HepG2 (cell line): Measurements from ENCODE around the gene KCNAB2. TPM values are rescaled to one million over a fixed set of nuclear protein-coding genes. Genes with fewer than 3 reads are reported as not detected.

ENCODE experiments used
- ATAC-seq: fragments of 200-7000 bp; cut with Tn5 transposase; 3 replicates; pipeline ENCODE4 v1.9.1; 2020; ENCODE audit warnings: mild to moderate bottlenecking, moderate library complexity
- BruUV-seq: library from RNA; stranded (reverse); fragments of 400-500 nt; replicated peaks from 2 replicates; lab custom pipeline; 2021; lab: Mats Ljungman, UMichigan
- CTCF ChIA-PET: fragments of 300-600 bp; formaldehyde crosslinking; extraction: SDS; loops from one replicate; lab custom pipeline; 2021; ENCODE audit warnings: low total read pairs, inconsistent platforms, low intra/inter-chr PET ratio; lab: Yijun Ruan, JAX
- POLR2A ChIA-PET: fragments of 350-600 bp; sonication (Branson Sonifier 250); formaldehyde crosslinking; loops from one replicate; lab custom pipeline; 2020; ENCODE audit warnings: antibody characterized with exemption, inconsistent platforms; lab: Yijun Ruan, JAX
- DNase-seq: peaks from one replicate; pipeline ENCODE4 v3.0.0-alpha.2; 2015; ENCODE audit warnings: low spot score
- FAIRE-seq: peaks from 3 replicates; lab custom pipeline; 2011; peaks lifted over from hg19 to GRCh38; lab: Jason Lieb, UNC
- H2AFZ ChIP-seq: one replicate; pipeline ENCODE4 v1.6.1; 2011; ENCODE audit warnings: low read length, inconsistent platforms
- H3K27ac ChIP-seq: fragments of 300-600 bp; 3 replicates; pipeline ENCODE4 v1.8.0; 2011; ENCODE audit warnings: mixed run types, mild to moderate bottlenecking, mixed read lengths, low read length, inconsistent platforms; ENCODE audit not compliant: insufficient read depth; ENCODE audit errors: extremely low read length
- H3K27me3 ChIP-seq, 2 experiments: fragments of 200-600 bp in 1 of 2; 2 replicates in 1 of 2; 3 replicates in 1 of 2; pipeline versions ENCODE4 v1.6.0 to v1.8.0; 2011; ENCODE audit warnings: low read length in 2 of 2, mild to moderate bottlenecking in 2 of 2, moderate library complexity in 2 of 2, inconsistent platforms in 1 of 2; ENCODE audit not compliant: insufficient read depth in 2 of 2, control insufficient read depth in 1 of 2
- H3K36me3 ChIP-seq, 2 experiments: fragments of 200-600 bp in 1 of 2; replicated peaks in 1 of 2; 2 replicates in 1 of 2; 3 replicates in 1 of 2; pipeline versions ENCODE4 v1.5.1 to v1.8.0; 2011; ENCODE audit warnings: low read length in 2 of 2, inconsistent platforms in 1 of 2; ENCODE audit not compliant: insufficient read depth in 2 of 2, control insufficient read depth in 1 of 2
- H3K4me1 ChIP-seq: 2 replicates; pipeline ENCODE4 v1.5.1; 2012; ENCODE audit warnings: low read length, inconsistent platforms; ENCODE audit not compliant: insufficient read depth
- H3K4me2 ChIP-seq: 2 replicates; pipeline ENCODE4 v1.6.0; 2011; ENCODE audit warnings: low read depth, low read length, inconsistent platforms
- H3K4me3 ChIP-seq, 3 experiments: fragments of 200-600 bp in 1 of 3; sonication (generic), shearing (Covaris generic) in 1 of 3; replicated peaks in 1 of 3; 2 replicates each; pipeline ENCODE4 v1.5.1; 2011 to 2016; ENCODE audit warnings: low read length in 3 of 3, inconsistent platforms in 2 of 3, low read depth in 2 of 3, mild to moderate bottlenecking in 2 of 3, control low read depth in 1 of 3, mixed read lengths in 1 of 3; ENCODE audit not compliant: insufficient read depth in 1 of 3
- H3K79me2 ChIP-seq: one replicate; pipeline ENCODE4 v1.6.1; 2011; ENCODE audit warnings: low read length, inconsistent platforms; ENCODE audit not compliant: insufficient read depth
- H3K9ac ChIP-seq: 2 replicates; pipeline ENCODE4 v1.6.0; 2011; ENCODE audit warnings: mild to moderate bottlenecking, low read depth, low read length, inconsistent platforms; ENCODE audit not compliant: insufficient read depth
- H3K9me3 ChIP-seq: 2 replicates; pipeline ENCODE4 v1.5.1; 2012; ENCODE audit warnings: mild to moderate bottlenecking, low read length
- H4K20me1 ChIP-seq: 2 replicates; pipeline ENCODE4 v1.6.0; 2011; ENCODE audit warnings: inconsistent platforms, mild to moderate bottlenecking, low read length, moderate library complexity; ENCODE audit not compliant: insufficient read depth
- WGBS: methylation state at CpG from one replicate; pipeline ENCODE4 v1.1.6; 2017; ENCODE audit warnings: low lambda C conversion rate; 5-methylcytosine and 5-hydroxymethylcytosine counted together
- in situ Hi-C: cut with HindIII; loops from 2 replicates; pipeline ENCODE4 v1.10.0; 2017; ENCODE audit warnings: low pct_unique_long_range_greater_than_20kb; ENCODE audit not compliant: extremely low pct_ligation_motif_present
- intact Hi-C: fragments of 100-400 bp; cut with micrococcal nuclease; formaldehyde crosslinking; loops from one replicate; pipeline ENCODE4 v1.10.0; 2022; ENCODE audit not compliant: unreplicated experiment
- polyA plus RNA-seq, 8 experiments: library from polyadenylated mRNA; depleted of rRNA in 3 of 8; stranded (reverse) in 7 of 8; unstranded in 1 of 8; fragments of >200 nt; fragmentation: Illumina TruSeq in 4 of 8; extraction: Trizol in 4 of 8; gene quantifications; 2 replicates each; pipeline versions ENCODE4 v1.2.1 to v1.2.3, GENCODE V29; 2011 to 2016; ENCODE audit warnings: low read depth in 4 of 8, missing spikeins in 1 of 8, mixed read lengths in 1 of 8; ENCODE audit not compliant: insufficient read depth in 1 of 8
- total RNA-seq, 5 experiments: library from RNA; depleted of rRNA; stranded (reverse); fragments of >200 nt; fragmentation: Illumina TruSeq; extraction: Trizol; gene quantifications; 2 replicates each; pipeline ENCODE4 v1.2.3, GENCODE V29; 2016; ENCODE audit warnings: low read depth in 1 of 5
- TF ChIP-seq, protein P1 (sequence below): sonication (generic); formaldehyde crosslinking; IDR thresholded peaks from 2 replicates; pipeline ENCODE4 v1.5.0; 2020; ENCODE audit warnings: missing genetic modification reagents, mild to moderate bottlenecking, borderline replicate concordance
- TF ChIP-seq, protein P2 (sequence below): IDR thresholded peaks from 2 replicates; pipeline ENCODE4 v1.6.1; 2018; ENCODE audit warnings: missing genetic modification reagents
- TF ChIP-seq, protein P3 (sequence below): sonication (generic); formaldehyde crosslinking; IDR thresholded peaks from 2 replicates; pipeline ENCODE4 v1.4.0; 2020; ENCODE audit warnings: missing genetic modification reagents
- TF ChIP-seq, protein P4 (sequence below): sonication (generic); formaldehyde crosslinking; IDR thresholded peaks from 2 replicates; pipeline ENCODE4 v1.4.0; 2020; ENCODE audit warnings: missing genetic modification reagents
- TF ChIP-seq, protein P5 (sequence below): sonication (generic); formaldehyde crosslinking; IDR thresholded peaks from 2 replicates; pipeline ENCODE4 v1.4.0; 2020; ENCODE audit warnings: missing genetic modification reagents
- TF ChIP-seq, protein P6 (sequence below): sonication (generic); formaldehyde crosslinking; IDR thresholded peaks from 2 replicates; pipeline ENCODE4 v1.5.1; 2020; ENCODE audit warnings: mild to moderate bottlenecking, missing genetic modification reagents, borderline replicate concordance

KCNAB2 gene
- total and polyA plus RNA-seq, 2 of the 13 experiments (the other 11 are each of a cell fraction or from before 2014, with no cell fraction given) = 6.2 to 8.8 TPM

DNA sequence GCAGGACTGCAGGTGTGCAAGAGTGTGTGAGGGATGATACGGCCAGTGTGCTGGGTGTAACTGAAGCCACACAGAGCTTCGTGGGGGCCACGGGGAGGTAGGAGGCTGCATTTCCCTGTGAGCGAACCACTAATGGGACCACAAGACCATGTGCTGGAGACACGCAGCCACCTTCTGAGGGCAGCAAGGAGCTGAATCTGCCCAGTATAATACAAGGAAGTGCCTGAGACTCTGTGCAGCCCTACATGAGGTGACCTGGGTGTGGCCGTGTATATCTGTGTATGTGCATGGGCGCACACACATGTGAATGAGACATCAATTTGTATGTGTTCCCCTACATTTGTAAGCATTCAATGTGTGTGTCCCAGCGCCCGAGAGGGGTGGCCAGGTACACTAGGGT is 83.6 kb downstream of the KCNAB2 start:
- FAIRE-seq (no peak), ATAC-seq (no peak), DNase-seq (no peak)
- BruUV-seq = no TSS peak
- H3K36me3 ChIP-seq = no peaks in the 10 kb centered on the region
- in situ Hi-C loops = no loop called here
- peaks cover 22% of the 10 kb centered on the region for H3K4me1 ChIP-seq
- H4K20me1 ChIP-seq = no peaks in the 10 kb centered on the region
- no peak overlapping the region for H3K27ac ChIP-seq
- H3K79me2 ChIP-seq = no peaks in the 10 kb centered on the region
- ChIA-PET CTCF (no interaction called here), POLR2A (no interaction called here)
- no peak overlapping the region for H3K4me2 ChIP-seq
- H3K9me3 ChIP-seq = peaks cover 9% of the 10 kb centered on the region
- no peak overlapping the region for H3K9ac ChIP-seq
- intact Hi-C loops = no loop called here
- 48% methylated on average over 7 of the region's 9 CpGs for WGBS
- peaks cover 5 to 35% of the 10 kb centered on the region in 2 experiments; a peak in 3 of 5 replicates for H3K27me3 ChIP-seq
- no peak overlapping the region for H2AFZ ChIP-seq
- no peak overlapping the region for H3K4me3 ChIP-seq
- TF ChIP-seq, protein P1, sequence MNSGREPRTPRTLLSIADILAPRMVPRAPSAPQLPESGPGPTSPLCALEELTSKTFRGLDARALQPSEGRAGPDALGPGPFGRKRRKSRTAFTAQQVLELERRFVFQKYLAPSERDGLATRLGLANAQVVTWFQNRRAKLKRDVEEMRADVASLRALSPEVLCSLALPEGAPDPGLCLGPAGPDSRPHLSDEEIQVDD (CRISPR knock-in tag) = no peak
- TF ChIP-seq, protein P2, sequence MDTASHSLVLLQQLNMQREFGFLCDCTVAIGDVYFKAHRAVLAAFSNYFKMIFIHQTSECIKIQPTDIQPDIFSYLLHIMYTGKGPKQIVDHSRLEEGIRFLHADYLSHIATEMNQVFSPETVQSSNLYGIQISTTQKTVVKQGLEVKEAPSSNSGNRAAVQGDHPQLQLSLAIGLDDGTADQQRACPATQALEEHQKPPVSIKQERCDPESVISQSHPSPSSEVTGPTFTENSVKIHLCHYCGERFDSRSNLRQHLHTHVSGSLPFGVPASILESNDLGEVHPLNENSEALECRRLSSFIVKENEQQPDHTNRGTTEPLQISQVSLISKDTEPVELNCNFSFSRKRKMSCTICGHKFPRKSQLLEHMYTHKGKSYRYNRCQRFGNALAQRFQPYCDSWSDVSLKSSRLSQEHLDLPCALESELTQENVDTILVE (CRISPR knock-in tag) = no peak
- TF ChIP-seq, protein P3, sequence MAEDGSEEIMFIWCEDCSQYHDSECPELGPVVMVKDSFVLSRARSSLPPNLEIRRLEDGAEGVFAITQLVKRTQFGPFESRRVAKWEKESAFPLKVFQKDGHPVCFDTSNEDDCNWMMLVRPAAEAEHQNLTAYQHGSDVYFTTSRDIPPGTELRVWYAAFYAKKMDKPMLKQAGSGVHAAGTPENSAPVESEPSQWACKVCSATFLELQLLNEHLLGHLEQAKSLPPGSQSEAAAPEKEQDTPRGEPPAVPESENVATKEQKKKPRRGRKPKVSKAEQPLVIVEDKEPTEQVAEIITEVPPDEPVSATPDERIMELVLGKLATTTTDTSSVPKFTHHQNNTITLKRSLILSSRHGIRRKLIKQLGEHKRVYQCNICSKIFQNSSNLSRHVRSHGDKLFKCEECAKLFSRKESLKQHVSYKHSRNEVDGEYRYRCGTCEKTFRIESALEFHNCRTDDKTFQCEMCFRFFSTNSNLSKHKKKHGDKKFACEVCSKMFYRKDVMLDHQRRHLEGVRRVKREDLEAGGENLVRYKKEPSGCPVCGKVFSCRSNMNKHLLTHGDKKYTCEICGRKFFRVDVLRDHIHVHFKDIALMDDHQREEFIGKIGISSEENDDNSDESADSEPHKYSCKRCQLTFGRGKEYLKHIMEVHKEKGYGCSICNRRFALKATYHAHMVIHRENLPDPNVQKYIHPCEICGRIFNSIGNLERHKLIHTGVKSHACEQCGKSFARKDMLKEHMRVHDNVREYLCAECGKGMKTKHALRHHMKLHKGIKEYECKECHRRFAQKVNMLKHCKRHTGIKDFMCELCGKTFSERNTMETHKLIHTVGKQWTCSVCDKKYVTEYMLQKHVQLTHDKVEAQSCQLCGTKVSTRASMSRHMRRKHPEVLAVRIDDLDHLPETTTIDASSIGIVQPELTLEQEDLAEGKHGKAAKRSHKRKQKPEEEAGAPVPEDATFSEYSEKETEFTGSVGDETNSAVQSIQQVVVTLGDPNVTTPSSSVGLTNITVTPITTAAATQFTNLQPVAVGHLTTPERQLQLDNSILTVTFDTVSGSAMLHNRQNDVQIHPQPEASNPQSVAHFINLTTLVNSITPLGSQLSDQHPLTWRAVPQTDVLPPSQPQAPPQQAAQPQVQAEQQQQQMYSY (CRISPR knock-in tag) = no peak
- TF ChIP-seq, protein P4, sequence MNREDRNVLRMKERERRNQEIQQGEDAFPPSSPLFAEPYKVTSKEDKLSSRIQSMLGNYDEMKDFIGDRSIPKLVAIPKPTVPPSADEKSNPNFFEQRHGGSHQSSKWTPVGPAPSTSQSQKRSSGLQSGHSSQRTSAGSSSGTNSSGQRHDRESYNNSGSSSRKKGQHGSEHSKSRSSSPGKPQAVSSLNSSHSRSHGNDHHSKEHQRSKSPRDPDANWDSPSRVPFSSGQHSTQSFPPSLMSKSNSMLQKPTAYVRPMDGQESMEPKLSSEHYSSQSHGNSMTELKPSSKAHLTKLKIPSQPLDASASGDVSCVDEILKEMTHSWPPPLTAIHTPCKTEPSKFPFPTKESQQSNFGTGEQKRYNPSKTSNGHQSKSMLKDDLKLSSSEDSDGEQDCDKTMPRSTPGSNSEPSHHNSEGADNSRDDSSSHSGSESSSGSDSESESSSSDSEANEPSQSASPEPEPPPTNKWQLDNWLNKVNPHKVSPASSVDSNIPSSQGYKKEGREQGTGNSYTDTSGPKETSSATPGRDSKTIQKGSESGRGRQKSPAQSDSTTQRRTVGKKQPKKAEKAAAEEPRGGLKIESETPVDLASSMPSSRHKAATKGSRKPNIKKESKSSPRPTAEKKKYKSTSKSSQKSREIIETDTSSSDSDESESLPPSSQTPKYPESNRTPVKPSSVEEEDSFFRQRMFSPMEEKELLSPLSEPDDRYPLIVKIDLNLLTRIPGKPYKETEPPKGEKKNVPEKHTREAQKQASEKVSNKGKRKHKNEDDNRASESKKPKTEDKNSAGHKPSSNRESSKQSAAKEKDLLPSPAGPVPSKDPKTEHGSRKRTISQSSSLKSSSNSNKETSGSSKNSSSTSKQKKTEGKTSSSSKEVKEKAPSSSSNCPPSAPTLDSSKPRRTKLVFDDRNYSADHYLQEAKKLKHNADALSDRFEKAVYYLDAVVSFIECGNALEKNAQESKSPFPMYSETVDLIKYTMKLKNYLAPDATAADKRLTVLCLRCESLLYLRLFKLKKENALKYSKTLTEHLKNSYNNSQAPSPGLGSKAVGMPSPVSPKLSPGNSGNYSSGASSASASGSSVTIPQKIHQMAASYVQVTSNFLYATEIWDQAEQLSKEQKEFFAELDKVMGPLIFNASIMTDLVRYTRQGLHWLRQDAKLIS (CRISPR knock-in tag) = no peak
- TF ChIP-seq, protein P5, sequence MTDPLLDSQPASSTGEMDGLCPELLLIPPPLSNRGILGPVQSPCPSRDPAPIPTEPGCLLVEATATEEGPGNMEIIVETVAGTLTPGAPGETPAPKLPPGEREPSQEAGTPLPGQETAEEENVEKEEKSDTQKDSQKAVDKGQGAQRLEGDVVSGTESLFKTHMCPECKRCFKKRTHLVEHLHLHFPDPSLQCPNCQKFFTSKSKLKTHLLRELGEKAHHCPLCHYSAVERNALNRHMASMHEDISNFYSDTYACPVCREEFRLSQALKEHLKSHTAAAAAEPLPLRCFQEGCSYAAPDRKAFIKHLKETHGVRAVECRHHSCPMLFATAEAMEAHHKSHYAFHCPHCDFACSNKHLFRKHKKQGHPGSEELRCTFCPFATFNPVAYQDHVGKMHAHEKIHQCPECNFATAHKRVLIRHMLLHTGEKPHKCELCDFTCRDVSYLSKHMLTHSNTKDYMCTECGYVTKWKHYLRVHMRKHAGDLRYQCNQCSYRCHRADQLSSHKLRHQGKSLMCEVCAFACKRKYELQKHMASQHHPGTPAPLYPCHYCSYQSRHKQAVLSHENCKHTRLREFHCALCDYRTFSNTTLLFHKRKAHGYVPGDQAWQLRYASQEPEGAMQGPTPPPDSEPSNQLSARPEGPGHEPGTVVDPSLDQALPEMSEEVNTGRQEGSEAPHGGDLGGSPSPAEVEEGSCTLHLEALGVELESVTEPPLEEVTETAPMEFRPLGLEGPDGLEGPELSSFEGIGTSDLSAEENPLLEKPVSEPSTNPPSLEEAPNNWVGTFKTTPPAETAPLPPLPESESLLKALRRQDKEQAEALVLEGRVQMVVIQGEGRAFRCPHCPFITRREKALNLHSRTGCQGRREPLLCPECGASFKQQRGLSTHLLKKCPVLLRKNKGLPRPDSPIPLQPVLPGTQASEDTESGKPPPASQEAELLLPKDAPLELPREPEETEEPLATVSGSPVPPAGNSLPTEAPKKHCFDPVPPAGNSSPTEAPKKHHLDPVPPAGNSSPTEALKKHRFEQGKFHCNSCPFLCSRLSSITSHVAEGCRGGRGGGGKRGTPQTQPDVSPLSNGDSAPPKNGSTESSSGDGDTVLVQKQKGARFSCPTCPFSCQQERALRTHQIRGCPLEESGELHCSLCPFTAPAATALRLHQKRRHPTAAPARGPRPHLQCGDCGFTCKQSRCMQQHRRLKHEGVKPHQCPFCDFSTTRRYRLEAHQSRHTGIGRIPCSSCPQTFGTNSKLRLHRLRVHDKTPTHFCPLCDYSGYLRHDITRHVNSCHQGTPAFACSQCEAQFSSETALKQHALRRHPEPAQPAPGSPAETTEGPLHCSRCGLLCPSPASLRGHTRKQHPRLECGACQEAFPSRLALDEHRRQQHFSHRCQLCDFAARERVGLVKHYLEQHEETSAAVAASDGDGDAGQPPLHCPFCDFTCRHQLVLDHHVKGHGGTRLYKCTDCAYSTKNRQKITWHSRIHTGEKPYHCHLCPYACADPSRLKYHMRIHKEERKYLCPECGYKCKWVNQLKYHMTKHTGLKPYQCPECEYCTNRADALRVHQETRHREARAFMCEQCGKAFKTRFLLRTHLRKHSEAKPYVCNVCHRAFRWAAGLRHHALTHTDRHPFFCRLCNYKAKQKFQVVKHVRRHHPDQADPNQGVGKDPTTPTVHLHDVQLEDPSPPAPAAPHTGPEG (CRISPR knock-in tag) = no peak
- TF ChIP-seq, protein P6, sequence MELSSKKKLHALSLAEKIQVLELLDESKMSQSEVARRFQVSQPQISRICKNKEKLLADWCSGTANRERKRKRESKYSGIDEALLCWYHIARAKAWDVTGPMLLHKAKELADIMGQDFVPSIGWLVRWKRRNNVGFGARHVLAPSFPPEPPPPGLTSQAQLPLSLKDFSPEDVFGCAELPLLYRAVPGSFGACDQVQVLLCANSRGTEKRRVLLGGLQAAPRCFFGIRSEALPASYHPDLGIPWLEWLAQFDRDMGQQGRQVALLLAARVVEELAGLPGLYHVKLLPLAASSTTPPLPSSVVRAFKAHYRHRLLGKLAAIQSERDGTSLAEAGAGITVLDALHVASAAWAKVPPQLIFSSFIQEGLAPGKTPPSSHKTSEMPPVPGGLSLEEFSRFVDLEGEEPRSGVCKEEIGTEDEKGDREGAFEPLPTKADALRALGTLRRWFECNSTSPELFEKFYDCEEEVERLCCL (CRISPR knock-in tag) = no peak
